ENCODE data around the gene SLCO4A1.

Gene SLCO4A1

DNA sequence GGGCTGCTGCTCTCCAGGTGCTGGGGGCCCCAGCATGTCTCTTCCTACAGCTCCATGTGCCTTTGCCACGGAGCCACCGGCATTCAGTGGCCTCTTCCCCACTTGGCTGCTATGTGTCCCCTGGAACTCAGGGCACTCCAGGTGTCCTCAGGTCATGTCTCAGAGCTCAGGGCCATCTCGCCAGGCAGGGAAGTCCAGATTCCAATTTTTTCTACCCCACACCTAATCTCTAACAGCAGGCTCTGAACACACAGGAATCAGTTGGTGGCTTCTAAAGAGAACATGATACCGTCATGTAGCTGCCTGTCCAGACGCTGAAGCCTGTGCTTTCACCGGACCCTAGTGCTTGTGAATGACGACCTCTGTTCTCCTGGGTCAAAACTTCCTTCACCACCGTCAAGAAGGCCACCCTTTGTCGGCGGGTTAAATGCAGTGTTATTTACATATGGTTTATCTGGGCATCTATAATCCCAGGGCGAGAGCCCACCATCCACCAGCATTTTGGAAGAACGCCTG is 4.2 kb upstream of the SLCO4A1 start:
- DNase-seq: no peak

GRCh38 chr20:62638679-62639406 is 3.5 kb upstream of the SLCO4A1 start:
- no peak for DNase-seq

DNA sequence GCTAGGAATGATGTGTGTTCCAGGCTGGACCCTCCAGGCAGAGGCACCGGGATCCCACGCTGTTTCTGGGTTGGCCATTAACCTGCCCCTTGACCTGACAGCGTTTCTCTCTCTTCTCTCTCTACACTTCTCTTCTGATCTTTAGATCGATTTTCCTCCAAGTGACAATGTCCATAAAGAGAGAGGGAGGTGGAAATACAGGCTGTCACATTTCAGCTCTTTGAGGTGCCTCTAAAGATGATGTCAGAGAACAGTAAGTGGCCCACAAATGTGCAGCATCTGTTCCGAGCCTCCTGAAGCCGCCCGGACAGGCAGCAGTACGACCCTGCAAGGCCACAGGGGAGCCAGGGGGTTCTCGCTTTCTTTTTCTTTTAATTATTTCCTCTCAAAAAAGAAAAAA is 2.5 kb upstream of the SLCO4A1 start:
- DNase-seq: no peak

DNA sequence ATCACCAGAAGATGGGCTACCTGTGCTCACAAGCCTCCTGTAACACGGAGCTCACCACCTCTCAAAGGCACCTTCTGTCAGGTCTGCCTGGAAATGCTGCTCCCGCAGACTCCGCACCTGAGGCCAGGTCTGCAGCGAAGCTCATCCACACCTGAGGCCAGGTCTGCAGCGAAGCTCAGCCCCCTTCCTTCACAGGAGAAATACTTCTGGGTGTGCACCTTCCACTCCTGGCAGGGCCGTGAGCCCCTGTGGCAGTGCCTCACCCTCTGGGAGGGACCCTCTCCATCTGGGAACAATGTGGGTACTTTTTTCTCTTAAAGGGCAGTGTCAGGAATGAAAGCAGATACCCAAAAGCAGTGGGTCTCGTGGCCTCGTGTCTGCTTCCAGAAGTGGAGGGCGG is 1.4 kb upstream of the SLCO4A1 start:
- no peak for DNase-seq

GRCh38 chr20:62641321-62642050 is 817 bp upstream of the SLCO4A1 start:
- DNase-seq: no peak

- peak; percentile 86 for DNase-seq
These were observed 590 bp downstream of the SLCO4A1 start for GRCh38 chr20:62642666-62643520.

- DNase-seq: no peak
These were observed 1.3 kb downstream of the SLCO4A1 start for GRCh38 chr20:62643521-62644043.

DNA sequence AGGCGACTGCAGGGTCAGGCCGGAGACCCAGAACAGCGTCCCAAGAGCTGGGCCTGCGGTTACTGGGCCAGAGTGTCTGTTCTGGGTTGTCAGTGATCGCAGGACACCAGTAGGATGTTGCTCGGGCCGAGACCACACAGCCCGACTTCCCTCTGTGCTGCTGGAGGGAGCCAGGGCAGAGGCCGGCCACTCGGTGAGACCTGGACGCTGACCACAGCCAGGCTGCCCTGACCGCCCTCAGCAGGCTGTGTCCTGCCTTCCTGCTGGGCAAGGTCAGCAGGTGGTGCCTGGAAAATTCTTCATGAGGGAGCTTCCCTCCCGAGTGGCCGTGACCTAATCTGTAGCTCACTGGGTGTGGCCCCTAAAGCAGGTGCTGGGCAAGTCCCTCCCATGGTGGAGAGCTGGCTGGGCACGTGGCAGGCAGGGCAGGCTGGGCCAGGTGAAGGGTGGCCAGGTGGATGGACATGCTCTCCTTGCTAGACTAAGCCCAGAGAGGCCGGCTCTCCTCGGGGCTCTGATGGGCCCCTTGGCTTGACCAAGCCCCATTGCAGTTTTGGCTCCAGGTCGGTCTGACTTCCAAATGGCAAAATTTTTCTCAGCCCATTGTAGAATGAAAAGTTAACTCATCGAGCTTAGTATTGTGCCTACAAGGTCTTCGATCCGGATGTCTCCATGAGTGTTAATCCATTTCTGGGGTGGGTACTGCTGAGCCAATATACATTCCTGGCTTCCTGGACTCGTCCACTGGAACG is 1.9 kb downstream of the SLCO4A1 start:
- no peak for DNase-seq

DNA sequence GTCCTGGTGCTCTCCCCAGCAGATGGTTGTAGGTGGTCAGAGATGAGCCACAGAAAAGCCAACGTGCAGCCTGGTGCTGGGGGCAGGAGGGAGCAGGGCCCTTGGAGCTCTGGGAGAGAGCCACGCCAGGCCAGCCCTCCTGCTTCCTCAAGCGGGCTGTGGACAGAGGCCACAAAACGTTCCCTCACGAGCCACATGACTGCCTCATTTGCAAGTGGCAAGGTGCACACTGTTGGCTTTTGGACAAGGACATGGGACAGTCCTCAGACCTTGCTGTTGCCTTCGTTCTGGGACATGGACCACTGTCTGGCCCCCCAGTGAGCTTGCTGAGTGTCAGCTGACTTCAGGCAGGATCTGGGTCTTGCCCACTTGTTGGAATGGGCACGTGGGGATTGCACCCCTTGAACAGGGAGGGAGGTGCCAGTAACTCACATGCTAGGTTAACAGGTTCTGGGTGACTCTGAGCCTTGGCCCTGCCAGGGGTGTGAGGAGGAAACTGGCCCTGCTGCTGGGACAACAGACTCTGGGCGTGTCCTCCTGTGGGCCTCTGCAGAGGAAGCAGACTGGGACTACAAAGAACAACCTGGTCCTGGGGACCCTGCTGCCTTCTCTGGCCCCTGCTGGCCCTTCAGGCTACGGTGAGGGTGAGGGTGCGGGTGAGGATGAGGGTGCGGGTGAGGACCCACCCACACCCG is 2.6 kb downstream of the SLCO4A1 start:
- DNase-seq: no peak

GRCh38 chr20:62645613-62646012 is 3.3 kb downstream of the SLCO4A1 start:
- no peak for DNase-seq

DNA sequence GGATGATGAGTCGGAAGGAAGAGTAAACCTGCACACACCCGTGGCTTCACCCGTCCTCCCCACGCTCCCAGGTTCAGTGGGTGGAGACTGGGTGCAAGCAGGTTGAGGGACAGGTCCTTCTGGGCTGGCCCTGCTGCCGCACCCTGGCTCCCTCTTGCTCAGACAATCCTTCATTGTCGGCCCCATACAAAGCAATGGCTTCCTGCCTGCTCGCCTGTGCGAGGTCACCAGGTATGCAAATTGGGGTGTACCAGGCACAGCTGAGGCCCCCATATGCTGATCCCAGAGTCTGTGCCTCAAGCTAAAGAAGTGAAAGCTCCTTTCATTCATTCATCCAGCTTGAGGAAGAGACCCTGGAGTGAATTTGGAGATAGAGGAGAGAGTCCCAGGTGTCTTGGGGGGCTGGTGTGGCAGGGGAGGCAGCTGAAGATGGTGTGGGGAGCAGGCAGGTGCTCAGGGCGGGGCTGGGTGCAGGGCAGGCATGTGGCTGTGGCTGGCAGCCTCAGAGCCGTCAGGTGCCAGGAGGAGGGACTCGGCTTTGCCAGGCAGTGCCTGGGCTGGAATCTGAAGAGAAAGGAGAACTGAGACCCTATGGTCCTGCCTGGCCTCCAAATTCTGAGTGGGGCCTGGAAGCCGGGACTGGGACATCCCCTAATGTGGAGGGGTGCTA is 4.7 kb downstream of the SLCO4A1 start:
- no peak for DNase-seq

GRCh38 chr20:62647521-62648317 is 5.4 kb downstream of the SLCO4A1 start:
- DNase-seq: no peak

DNA sequence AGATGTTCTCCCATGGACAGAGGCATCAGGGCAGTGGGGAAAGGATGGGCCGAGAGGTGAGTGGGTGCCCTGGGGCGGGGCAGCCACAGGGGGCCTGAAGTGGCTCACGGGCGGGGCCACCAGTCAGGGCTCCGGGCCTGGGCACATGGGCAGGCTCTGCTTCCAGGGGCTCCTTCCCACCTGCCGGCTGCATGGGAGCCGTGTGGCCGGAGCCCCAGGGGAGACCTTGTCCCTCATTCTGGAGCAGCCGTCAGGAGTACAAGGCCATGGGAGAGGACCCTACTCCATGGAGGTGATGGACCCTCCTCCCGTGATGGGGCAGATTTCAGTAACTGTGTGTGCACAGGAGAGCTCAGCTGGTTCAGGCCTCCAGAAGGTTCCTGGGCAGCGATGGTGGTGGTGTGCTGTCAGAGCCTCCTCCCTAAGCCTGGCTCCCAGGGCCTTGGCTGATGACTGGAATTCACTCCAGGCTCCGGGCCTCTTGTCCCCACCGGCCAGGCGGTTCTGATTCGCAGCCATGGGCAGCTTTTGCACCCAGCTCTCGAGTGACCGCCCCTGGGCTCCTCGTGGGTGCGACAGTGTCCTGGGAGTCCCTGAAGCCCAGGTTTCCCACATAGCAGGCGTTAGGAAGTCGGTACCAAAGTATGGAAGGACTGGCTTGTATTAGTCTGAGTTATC is 6.2 kb downstream of the SLCO4A1 start:
- no peak for DNase-seq

DNA sequence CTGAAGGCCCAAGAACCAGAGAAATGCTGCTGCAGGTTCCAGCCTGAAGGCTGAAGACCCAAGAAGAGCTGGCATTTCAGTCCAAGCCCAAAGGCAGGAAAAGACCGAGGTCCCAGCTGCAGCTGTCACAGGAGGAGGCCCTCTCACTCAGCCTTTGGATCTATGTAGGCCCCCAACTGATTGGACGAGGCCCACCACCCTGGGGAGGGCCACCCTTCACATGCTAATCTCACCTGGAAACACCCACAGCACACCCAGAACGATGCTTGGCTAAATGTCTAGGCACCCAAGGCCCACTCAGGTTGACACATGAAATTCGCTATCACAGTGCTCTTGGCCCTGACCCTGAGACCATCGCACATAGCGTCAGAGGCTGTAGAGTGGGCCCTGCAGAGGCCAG is 6.8 kb downstream of the SLCO4A1 start:
- DNase-seq: no peak

- DNase-seq: no peak
These were observed 8.4 kb downstream of the SLCO4A1 start for GRCh38 chr20:62650551-62651284.

DNA sequence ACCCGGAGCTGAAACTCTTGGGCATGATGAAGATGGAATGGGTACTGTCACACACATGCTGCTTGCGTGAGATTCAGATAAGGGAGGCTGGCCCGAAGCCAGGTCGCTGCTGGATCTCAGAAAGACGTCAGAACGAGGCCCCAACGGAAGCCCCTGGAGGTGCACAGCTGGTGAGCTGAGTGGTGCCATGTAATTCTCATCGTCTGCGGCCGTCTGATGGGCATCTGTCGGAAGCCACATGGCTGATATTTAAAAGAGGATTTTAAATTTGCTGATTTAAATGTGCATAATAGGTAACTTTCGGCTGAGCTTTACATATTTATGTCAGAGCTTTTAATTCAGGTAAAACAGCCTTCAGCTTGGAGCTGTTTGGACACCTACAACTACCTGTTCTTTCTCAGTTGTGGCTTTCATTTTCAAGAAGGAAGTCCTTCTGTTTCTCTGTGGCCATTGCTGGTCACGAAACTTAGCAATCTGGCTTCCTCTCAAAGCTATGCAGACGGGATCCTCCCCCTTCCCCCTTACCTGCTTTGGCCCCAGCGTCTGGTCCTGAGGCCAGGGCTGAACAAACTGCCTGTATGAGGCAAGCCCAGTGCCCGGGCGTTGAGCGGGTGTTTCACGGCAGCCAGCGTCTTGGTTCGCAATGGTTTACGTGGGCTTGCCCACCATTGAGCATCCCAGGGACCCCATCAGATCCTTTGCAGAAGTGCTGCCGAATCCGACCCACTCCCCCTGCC is 9.2 kb downstream of the SLCO4A1 start:
- peak; percentile 83 for DNase-seq

- DNase-seq: peak; percentile 77
These were observed 10.0 kb downstream of the SLCO4A1 start for GRCh38 chr20:62652041-62652893.

Measured in activated CD8-positive, alpha-beta memory T cell treated with anti-CD3 and anti-CD28 coated beads for 24 hours (primary cell).